Natural killer cell (primary cell): ENCODE results near the gene CXCL17. TPM values are rescaled to one million over a fixed set of nuclear protein-coding genes. Genes with fewer than 3 reads are reported as not detected.

Experiments used
- ATAC-seq, 3 donors: fragments of 150-1000 bp in 2 of 3; fragments of 200-7000 bp in 1 of 3; cut with Tn5 transposase; 1 replicate in 1 of 3; 2 replicates in 2 of 3; pipeline ENCODE4 v1.10.0; 2021; ENCODE audit warnings: mild to moderate bottlenecking in 2 of 3, moderate library complexity in 2 of 3
- DNase-seq, 2 donors: peaks; one replicate each; pipeline versions ENCODE4 v3.0.0 to v3.0.0-alpha.2; 2013 to 2021; ENCODE audit warnings: mixed read lengths in 1 of 2
- H3K27ac ChIP-seq: one replicate; pipeline ENCODE4 v1.5.1; 2013; ENCODE audit warnings: mild to moderate bottlenecking, low read length
- H3K27me3 ChIP-seq: one replicate; pipeline ENCODE4 v1.6.1; 2013; ENCODE audit warnings: low read length; ENCODE audit not compliant: control insufficient read depth, insufficient read depth
- H3K36me3 ChIP-seq: one replicate; pipeline ENCODE4 v1.6.1; 2013; ENCODE audit warnings: low read length; ENCODE audit not compliant: control insufficient read depth, insufficient read depth
- H3K4me1 ChIP-seq: one replicate; pipeline ENCODE4 v1.6.1; 2013; ENCODE audit warnings: low read length; ENCODE audit not compliant: control insufficient read depth, insufficient read depth
- H3K4me3 ChIP-seq: one replicate; pipeline ENCODE4 v1.5.1; 2013; ENCODE audit warnings: low read length
- H3K9me3 ChIP-seq: one replicate; pipeline ENCODE4 v1.6.1; 2013; ENCODE audit warnings: low read length; ENCODE audit not compliant: control insufficient read depth, insufficient read depth
- H3K27ac Mint-ChIP-seq, 2 donors: one replicate each; pipeline ENCODE4 v1.8.0; 2022; ENCODE audit warnings: mild to moderate bottlenecking in 2 of 2, mixed read lengths in 2 of 2, moderate library complexity in 1 of 2
- H3K27me3 Mint-ChIP-seq, 2 donors: one replicate each; pipeline ENCODE4 v1.8.0; 2022; ENCODE audit warnings: low read depth in 2 of 2, mixed read lengths in 2 of 2
- H3K36me3 Mint-ChIP-seq: one replicate; pipeline ENCODE4 v1.8.0; 2022; ENCODE audit warnings: mixed read lengths
- H3K4me1 Mint-ChIP-seq, 2 donors: one replicate each; pipeline ENCODE4 v1.8.0; 2022; ENCODE audit warnings: mixed read lengths in 2 of 2
- H3K4me3 Mint-ChIP-seq: one replicate; pipeline ENCODE4 v1.8.0; 2022; ENCODE audit warnings: mild to moderate bottlenecking, moderate library complexity, mixed read lengths
- H3K9me3 Mint-ChIP-seq, 2 donors: one replicate each; pipeline ENCODE4 v1.8.0; 2022; ENCODE audit warnings: mixed read lengths in 2 of 2
- CTCF ChIP-seq: fragments of 200-600 bp; IDR thresholded peaks from one replicate; pipeline ENCODE4 v1.8.0; 2022; ENCODE audit warnings: antibody characterized with exemption
- WGBS: methylation state at CpG from one replicate; pipeline ENCODE4 v1.1.7; 2013; ENCODE audit warnings: missing lambda C conversion rate; ENCODE audit not compliant: insufficient coverage; 5-methylcytosine and 5-hydroxymethylcytosine counted together
- intact Hi-C: fragments of 100-400 bp; cut with micrococcal nuclease; formaldehyde crosslinking; loops from one replicate; pipeline ENCODE4 v1.14.2; 2022
- total RNA-seq, 4 donors: library from RNA; stranded (reverse); fragments of 120-200 nt in 1 of 4; gene quantifications; one replicate each; pipeline versions ENCODE4 v1.2.3 to v1.2.4, GENCODE V29; 2013 to 2022

The CXCL17 gene
- total RNA-seq, 3 donors from 2014 or later (not counting 1 experiment from before 2014, with no cell fraction given), result not detected

- H3K36me3 ChIP-seq, result no peaks in the 10 kb centered on the region
- TF ChIP-seq CTCF, result no peak
- no peak overlapping the region for H3K27ac ChIP-seq
- no peaks in the 10 kb centered on the region for H3K9me3 ChIP-seq
- H3K27ac Mint-ChIP-seq, result no peak overlapping the region
- no peaks in the 10 kb centered on the region for H3K27me3 ChIP-seq
- no peaks in the 10 kb centered on the region for H3K4me1 ChIP-seq
- H3K27me3 Mint-ChIP-seq, result peaks cover 0 to 4% of the 10 kb centered on the region in 2 donors
- no peak for DNase-seq
- no peak for ATAC-seq
- H3K4me1 Mint-ChIP-seq, result peaks cover 0 to 3% of the 10 kb centered on the region in 2 donors
- no peaks in the 10 kb centered on the region for H3K9me3 Mint-ChIP-seq
- no peak overlapping the region for H3K4me3 Mint-ChIP-seq
- WGBS, result 91% methylated on average over 4 of the region's 4 CpGs
- H3K4me3 ChIP-seq, result no peak overlapping the region
- intact Hi-C loops, result no loop called here
- H3K36me3 Mint-ChIP-seq, result no peaks in the 10 kb centered on the region
Measured at GRCh38 chr19:42474743-42475142, 32.0 kb upstream of the CXCL17 start.

- Mint-ChIP-seq H3K4me3 (no peak overlapping the region), H3K9me3 (no peaks in the 10 kb centered on the region), H3K27me3 (peaks cover 0 to 4% of the 10 kb centered on the region in 2 donors), H3K27ac (no peak overlapping the region), H3K4me1 (peaks cover 0 to 5% of the 10 kb centered on the region in 2 donors), H3K36me3 (no peaks in the 10 kb centered on the region)
- ATAC-seq (no peak), DNase-seq (no peak)
- Histone ChIP-seq H3K4me3 (no peak overlapping the region), H3K27ac (no peak overlapping the region), H3K4me1 (peaks cover 6% of the 10 kb centered on the region), H3K36me3 (no peaks in the 10 kb centered on the region), H3K9me3 (no peaks in the 10 kb centered on the region), H3K27me3 (no peaks in the 10 kb centered on the region)
- 96% methylated on average over 5 of the region's 6 CpGs for WGBS
- no peak for TF ChIP-seq CTCF
- intact Hi-C loops, result no loop called here
Measured at GRCh38 chr19:42473686-42474085, 30.9 kb upstream of the CXCL17 start.

GRCh38 chr19:42472402-42473147 lies 29.8 kb upstream of the CXCL17 start:
- no peaks in the 10 kb centered on the region for H3K36me3 Mint-ChIP-seq
- H3K27ac ChIP-seq, result no peak overlapping the region
- no peaks in the 10 kb centered on the region for H3K27me3 ChIP-seq
- H3K4me3 Mint-ChIP-seq, result no peak overlapping the region
- 89% methylated on average over 7 of the region's 7 CpGs for WGBS
- H3K27ac Mint-ChIP-seq, result no peak overlapping the region
- peaks cover 6% of the 10 kb centered on the region for H3K4me1 ChIP-seq
- no peaks in the 10 kb centered on the region for H3K9me3 Mint-ChIP-seq
- peaks cover 0 to 5% of the 10 kb centered on the region in 2 donors for H3K4me1 Mint-ChIP-seq
- peaks cover 0 to 4% of the 10 kb centered on the region in 2 donors for H3K27me3 Mint-ChIP-seq
- H3K4me3 ChIP-seq, result no peak overlapping the region
- no peak for TF ChIP-seq CTCF
- H3K36me3 ChIP-seq, result no peaks in the 10 kb centered on the region
- DNase-seq, result no peak
- intact Hi-C loops, result no loop called here
- ATAC-seq, result no peak
- no peaks in the 10 kb centered on the region for H3K9me3 ChIP-seq
